A549 (cell line): Measurements from ENCODE around the gene IDH2.

Source experiments
- RFX5 ChIP-seq: fragments of 450-650 bp; IDR thresholded peaks from 2 replicates; pipeline ENCODE4 v1.7.1; 2014; ENCODE audit warnings: antibody characterized with exemption, mild to moderate bottlenecking, moderate library complexity
- SREBF2 ChIP-seq: fragments of 450-650 bp; IDR thresholded peaks from 2 replicates; pipeline ENCODE4 v1.6.1; 2014; ENCODE audit warnings: mild to moderate bottlenecking, moderate library complexity
- TF ChIP-seq, protein P1 (sequence below): IDR thresholded peaks from 2 replicates; pipeline ENCODE4 v1.6.1; 2012
- TF ChIP-seq, protein P2 (sequence below): fragments of 250-450 bp; sonication (Bioruptor Pico); IDR thresholded peaks from 2 replicates; pipeline ENCODE4 v1.5.0; 2021; ENCODE audit warnings: mild to moderate bottlenecking, moderate library complexity, borderline replicate concordance
- TF ChIP-seq, protein P3 (sequence below): fragments of >200 bp; sonication (Bioruptor Twin); formaldehyde crosslinking; IDR thresholded peaks from 3 replicates; pipeline ENCODE4 v1.5.1; 2016

DNA sequence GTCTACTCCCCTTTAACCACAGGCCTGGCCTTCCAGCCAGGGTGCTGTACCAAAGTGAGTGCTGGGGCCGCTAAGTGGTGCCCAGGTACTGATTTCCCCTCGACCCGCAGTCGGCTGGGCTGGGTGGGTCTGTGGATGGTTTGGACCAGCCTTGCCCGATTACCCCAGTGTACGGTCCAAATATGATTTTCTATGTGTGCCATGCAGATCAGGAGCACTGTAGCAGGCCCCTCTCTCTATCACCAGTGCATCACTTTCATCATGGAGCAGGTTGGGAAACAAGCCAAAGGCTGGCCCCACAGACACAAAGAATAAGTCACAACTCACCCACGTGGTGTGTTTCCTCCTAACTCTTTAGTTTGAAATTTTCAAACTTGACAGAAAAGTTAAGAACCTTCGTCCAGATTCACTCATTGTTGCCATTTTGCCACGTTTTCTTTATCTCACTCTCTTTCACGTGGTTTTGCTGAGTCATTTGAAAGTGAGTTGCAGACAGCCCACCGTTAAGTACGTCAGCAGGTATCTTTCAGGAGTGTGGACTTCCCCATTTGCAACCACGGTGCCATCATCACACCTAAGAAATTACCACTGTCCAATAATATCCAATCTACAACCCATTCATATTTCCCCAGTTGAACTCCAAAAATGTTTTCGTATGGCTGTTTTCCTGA is 64.2 kb downstream of the IDH2 start:
- TF ChIP-seq SREBF2, result no peak
- TF ChIP-seq, protein P1, sequence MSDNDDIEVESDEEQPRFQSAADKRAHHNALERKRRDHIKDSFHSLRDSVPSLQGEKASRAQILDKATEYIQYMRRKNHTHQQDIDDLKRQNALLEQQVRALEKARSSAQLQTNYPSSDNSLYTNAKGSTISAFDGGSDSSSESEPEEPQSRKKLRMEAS, result no peak
- TF ChIP-seq, protein P2, sequence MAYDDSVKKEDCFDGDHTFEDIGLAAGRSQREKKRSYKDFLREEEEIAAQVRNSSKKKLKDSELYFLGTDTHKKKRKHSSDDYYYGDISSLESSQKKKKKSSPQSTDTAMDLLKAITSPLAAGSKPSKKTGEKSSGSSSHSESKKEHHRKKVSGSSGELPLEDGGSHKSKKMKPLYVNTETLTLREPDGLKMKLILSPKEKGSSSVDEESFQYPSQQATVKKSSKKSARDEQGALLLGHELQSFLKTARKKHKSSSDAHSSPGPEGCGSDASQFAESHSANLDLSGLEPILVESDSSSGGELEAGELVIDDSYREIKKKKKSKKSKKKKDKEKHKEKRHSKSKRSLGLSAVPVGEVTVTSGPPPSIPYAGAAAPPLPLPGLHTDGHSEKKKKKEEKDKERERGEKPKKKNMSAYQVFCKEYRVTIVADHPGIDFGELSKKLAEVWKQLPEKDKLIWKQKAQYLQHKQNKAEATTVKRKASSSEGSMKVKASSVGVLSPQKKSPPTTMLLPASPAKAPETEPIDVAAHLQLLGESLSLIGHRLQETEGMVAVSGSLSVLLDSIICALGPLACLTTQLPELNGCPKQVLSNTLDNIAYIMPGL (CRISPR knock-in tag), result no peak
- TF ChIP-seq, protein P3, sequence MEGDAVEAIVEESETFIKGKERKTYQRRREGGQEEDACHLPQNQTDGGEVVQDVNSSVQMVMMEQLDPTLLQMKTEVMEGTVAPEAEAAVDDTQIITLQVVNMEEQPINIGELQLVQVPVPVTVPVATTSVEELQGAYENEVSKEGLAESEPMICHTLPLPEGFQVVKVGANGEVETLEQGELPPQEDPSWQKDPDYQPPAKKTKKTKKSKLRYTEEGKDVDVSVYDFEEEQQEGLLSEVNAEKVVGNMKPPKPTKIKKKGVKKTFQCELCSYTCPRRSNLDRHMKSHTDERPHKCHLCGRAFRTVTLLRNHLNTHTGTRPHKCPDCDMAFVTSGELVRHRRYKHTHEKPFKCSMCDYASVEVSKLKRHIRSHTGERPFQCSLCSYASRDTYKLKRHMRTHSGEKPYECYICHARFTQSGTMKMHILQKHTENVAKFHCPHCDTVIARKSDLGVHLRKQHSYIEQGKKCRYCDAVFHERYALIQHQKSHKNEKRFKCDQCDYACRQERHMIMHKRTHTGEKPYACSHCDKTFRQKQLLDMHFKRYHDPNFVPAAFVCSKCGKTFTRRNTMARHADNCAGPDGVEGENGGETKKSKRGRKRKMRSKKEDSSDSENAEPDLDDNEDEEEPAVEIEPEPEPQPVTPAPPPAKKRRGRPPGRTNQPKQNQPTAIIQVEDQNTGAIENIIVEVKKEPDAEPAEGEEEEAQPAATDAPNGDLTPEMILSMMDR, result no peak
- no peak for TF ChIP-seq RFX5
